Stimulated activated naive CD4-positive, alpha-beta T cell (primary cell): ENCODE measurements around the gene TSPAN13.

Source experiments
- DNase-seq, 6 experiments: peaks; one replicate each; lab custom pipeline; 2025; lab: John Stamatoyannopoulos, UW

Gene TSPAN13

GRCh38 chr7:16813232-16813616, 59.7 kb downstream of the TSPAN13 start:
- no peak for DNase-seq

- DNase-seq: no peak
These were observed 61.4 kb downstream of the TSPAN13 start for GRCh38 chr7:16815001-16815400.

GRCh38 chr7:16816824-16817223, 63.3 kb downstream of the TSPAN13 start:
- no peak for DNase-seq

GRCh38 chr7:16817536-16817935, 64.0 kb downstream of the TSPAN13 start:
- DNase-seq: no peak

GRCh38 chr7:16818732-16819131, 65.2 kb downstream of the TSPAN13 start:
- DNase-seq: no peak

- DNase-seq: no peak
These were observed 68.5 kb downstream of the TSPAN13 start for GRCh38 chr7:16822029-16822428.

GRCh38 chr7:16826060-16826459, 72.5 kb downstream of the TSPAN13 start:
- no peak for DNase-seq

- no peak for DNase-seq
These were observed 79.8 kb downstream of the TSPAN13 start for GRCh38 chr7:16833373-16833772.
